ENCODE results near the gene LCN12. TPM values are rescaled to one million over a fixed set of nuclear protein-coding genes. Genes with fewer than 3 reads are reported as not detected.

The LCN12 gene
- polyA plus RNA-seq (ENCODE audit: insufficient read length in 3 of 3) = 10 to 100 TPM; 17.8 to 47.3 (median 24.5) TPM
- long read RNA-seq, donor 1, partial matches to known transcripts = 0 of 1 reads
- long read RNA-seq, donor 1, other reads (novel, unspliced or antisense) = 0 of 1 reads
- long read RNA-seq, donor 2 = 0 reads
- long read RNA-seq, donor 3, partial matches to known transcripts = 0 of 3 reads
- long read RNA-seq, donor 3, other reads (novel, unspliced or antisense) = 0 of 3 reads
- long read RNA-seq, donor 4, partial matches to known transcripts = 0 of 1 reads
- long read RNA-seq, donor 4, other reads (novel, unspliced or antisense) = 0 of 1 reads
- long read RNA-seq, donor 5 = 0 reads
- long read RNA-seq, donor 6, partial matches to known transcripts = 0 of 2 reads
- long read RNA-seq, donor 6, other reads (novel, unspliced or antisense) = 0 of 2 reads
- long read RNA-seq, donor 7, partial matches to known transcripts = 0 of 1 reads
- long read RNA-seq, donor 7, other reads (novel, unspliced or antisense) = 0 of 1 reads
- long read RNA-seq, donor 8, partial matches to known transcripts = 0 of 5 reads
- long read RNA-seq, donor 8, other reads (novel, unspliced or antisense) = 0 of 5 reads
- long read RNA-seq, donor 9 = 0 reads
- long read RNA-seq, donor 10, partial matches to known transcripts = 0 of 2 reads
- long read RNA-seq, donor 10, other reads (novel, unspliced or antisense) = 0 of 2 reads
- long read RNA-seq, donor 11 = 0 reads
- long read RNA-seq, donor 12 = 0 reads
- long read RNA-seq, donor 13 = 0 reads
- long read RNA-seq, donor 14 = 0 reads
- long read RNA-seq, donor 15 = 0 reads
- long read RNA-seq, donor 16, partial matches to known transcripts = 0 of 2 reads
- long read RNA-seq, donor 16, other reads (novel, unspliced or antisense) = 0 of 2 reads

DNA sequence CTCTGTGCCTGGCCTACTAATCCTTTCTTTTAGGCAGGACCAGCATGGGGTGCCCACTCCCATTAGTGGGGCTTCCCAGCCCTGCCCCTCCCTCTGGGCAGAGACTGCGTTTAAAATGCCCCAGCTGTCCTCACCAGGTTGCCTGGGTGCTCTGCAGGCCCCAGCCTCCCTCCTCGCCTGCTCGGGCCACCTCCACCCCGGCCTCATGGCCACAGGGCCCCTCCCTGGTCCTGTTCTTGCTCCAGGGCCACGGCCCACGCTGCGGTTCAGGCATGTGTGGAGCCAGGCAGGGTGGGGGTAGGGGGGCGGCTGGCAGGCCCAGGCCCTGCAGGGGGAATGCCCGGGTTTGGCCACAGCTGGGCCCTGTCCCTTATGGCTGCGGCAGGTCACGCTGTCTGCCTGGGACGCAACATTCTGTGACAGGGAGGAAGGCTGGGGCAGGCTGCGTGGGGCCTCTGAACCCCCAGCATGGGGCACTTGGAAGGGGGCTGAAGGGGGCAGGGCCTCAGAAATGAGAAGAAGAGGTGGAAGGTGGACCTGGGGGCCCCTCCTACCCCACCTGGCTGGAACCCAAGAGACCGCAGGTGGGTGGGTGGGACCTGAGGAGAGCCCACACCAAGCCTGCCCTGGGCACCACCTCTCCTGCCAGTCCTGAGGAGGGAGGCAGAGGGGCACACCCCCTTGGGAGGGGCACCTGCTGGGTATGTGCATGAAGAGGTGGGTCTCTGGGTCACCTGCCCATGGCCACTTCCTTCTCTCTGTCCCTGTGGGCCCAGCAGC is at the start of gene LCN12:
Gene LCN12 (plus strand): TSS at position 733 of the 780 bp plus-strand sequence. CDS start 55 bp downstream, outside the sequence.
- DNase-seq (ENCODE audit: extremely low read depth in 1 of 11, low read depth in 9 of 11, low spot score in 4 of 11) = no peak

- DNase-seq (ENCODE audit: extremely low read depth in 1 of 11, low read depth in 9 of 11, low spot score in 4 of 11) = no peak
Observed at GRCh38 chr9:136903041-136903554, 49.0 kb upstream of the LCN12 start.

- DNase-seq (ENCODE audit: extremely low read depth in 1 of 11, low read depth in 9 of 11, low spot score in 4 of 11) = no peak
Observed at GRCh38 chr9:136906266-136906665, 45.8 kb upstream of the LCN12 start.

DNA sequence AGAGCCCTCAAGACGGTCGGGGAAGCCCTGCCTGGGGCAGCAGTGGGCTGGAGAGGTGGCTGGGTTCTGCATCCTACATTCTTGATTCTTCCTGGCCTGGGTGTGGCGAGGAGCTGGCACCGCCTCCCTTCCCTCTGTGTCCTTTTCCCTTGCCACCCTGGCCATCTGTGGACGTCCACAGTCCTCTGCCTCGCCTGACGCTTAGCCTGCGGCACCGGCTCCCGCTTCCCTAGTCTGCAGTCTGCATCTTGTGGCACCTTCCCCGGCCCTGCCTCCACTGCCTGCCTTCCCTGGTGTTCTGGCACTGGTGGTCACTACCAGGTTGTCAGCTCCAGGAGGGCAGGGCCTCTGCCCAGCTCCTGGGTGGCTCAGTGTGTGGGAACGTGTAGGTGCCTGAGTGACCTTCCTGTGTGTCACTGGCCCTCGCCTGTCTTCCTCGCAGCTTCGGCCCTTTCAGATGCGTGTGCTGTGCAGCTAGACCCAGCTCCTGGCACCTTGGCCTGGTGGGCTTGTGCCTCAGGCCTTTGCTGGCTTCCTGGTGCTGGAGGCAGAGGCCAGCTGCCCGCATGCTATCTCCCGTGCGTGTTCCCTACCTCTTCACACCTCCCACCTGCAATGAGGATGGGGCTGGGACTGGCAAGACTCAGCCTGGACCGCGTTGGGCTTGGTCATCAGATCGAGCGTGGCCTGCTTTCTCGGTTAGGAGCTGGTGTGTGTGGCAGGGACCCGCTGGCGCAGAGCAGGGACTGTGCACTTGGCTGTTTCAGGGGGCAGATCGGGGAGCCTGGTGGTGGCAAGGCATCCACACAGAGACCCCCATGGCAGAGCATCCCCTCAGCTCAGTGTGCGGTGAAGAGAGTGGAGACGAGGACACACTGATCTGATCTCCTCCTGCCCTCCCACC is 44.8 kb upstream of the LCN12 start:
- no peak for DNase-seq (ENCODE audit: extremely low read depth in 1 of 11, low read depth in 9 of 11, low spot score in 4 of 11)

GRCh38 chr9:136910197-136910900 is 41.7 kb upstream of the LCN12 start:
- DNase-seq (ENCODE audit: extremely low read depth in 1 of 11, low read depth in 9 of 11, low spot score in 4 of 11) = no peak

- DNase-seq (ENCODE audit: extremely low read depth in 1 of 11, low read depth in 9 of 11, low spot score in 4 of 11) = no peak
Observed at GRCh38 chr9:136910901-136911245, 41.2 kb upstream of the LCN12 start.

- DNase-seq (ENCODE audit: extremely low read depth in 1 of 11, low read depth in 9 of 11, low spot score in 4 of 11) = no peak
Observed at GRCh38 chr9:136913701-136914438, 38.2 kb upstream of the LCN12 start.

DNA sequence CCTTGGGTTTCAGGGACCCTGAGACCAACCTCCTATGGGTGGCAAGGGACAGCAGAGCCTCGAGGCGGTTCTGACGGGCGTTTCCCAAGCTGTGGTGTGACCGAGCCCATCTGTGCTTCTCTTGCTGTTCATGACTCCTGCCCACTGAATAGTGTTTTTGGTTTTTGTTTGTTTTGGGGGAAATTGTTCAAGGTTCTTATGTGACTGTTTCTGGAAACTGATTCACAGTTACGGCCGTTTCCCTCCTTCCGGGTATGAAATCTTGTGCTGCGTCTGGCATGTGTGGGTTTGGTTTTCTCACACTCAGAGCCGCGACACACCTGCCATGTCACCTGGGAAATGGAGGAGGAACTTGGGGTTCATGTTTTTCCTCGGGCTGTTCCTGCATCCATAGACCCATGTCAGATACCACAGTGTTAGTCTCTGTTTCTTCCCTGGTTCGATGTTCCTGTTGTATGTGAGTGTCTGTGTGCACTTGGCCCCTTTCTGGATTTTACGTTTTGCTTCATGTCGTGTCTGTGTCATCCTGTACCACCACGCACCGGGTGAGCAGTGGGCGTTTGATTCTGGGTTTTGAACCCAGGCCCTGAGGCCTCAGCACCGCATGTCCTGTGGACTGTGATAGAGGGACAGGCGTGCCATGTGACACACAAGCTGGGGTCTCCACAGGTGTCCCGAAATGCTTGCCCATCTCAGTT is 36.3 kb upstream of the LCN12 start:
- no peak for DNase-seq (ENCODE audit: extremely low read depth in 1 of 11, low read depth in 9 of 11, low spot score in 4 of 11)

GRCh38 chr9:136916330-136917184 is 35.5 kb upstream of the LCN12 start:
- DNase-seq (ENCODE audit: extremely low read depth in 1 of 11, low read depth in 9 of 11, low spot score in 4 of 11) = no peak

- DNase-seq (ENCODE audit: extremely low read depth in 1 of 11, low read depth in 9 of 11, low spot score in 4 of 11) = no peak
Observed at GRCh38 chr9:136917902-136918301, 34.2 kb upstream of the LCN12 start.

DNA sequence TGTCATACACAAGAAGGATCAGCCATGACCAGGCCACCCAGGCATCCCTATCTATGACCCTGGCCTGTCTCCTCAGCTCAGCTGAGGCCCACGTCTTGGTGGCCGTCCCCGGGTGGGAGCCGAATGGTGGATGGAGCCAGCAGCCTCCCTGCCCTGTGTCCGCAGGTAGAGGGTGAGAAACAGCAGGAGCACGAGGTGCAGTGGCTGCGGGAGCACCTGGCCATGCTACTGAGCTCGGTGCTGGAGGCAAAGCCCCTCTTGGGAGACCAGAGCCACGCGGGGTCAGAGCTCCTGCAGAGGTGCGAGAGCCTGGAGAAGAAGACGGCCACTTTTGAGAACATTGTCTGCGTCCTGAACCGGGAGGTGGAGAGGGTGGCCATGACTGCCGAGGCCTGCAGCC is 32.0 kb upstream of the LCN12 start:
- DNase-seq (ENCODE audit: extremely low read depth in 1 of 11, low read depth in 9 of 11, low spot score in 4 of 11) = no peak

DNA sequence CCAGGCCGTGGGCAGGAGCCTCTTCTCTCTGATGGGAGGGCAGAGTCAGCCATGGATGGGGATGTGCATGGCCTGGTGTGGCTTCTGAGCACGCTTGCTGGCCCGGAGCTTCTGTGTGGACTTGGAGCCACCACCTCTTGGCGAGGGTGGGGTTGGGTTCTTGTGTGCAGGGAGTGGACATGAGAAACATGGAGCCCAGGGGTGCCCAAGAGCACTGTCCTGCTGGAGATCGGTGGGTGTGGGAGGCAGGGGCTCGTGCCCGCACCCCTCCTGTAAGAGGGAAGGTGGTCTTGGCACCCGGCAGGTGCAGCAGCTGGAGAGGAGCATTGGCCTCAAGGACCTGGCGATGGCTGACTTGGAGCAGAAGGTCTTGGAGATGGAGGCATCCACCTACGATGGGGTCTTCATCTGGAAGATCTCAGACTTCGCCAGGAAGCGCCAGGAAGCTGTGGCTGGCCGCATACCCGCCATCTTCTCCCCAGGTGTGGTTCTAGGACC is 31.3 kb upstream of the LCN12 start:
- no peak for DNase-seq (ENCODE audit: extremely low read depth in 1 of 11, low read depth in 9 of 11, low spot score in 4 of 11)

GRCh38 chr9:136921307-136921706 is 30.8 kb upstream of the LCN12 start:
- DNase-seq (ENCODE audit: extremely low read depth in 1 of 11, low read depth in 9 of 11, low spot score in 4 of 11) = no peak

- DNase-seq (ENCODE audit: extremely low read depth in 1 of 11, low read depth in 9 of 11, low spot score in 4 of 11) = no peak
Observed at GRCh38 chr9:136921718-136922117, 30.4 kb upstream of the LCN12 start.

GRCh38 chr9:136922540-136922939 is 29.5 kb upstream of the LCN12 start:
- DNase-seq (ENCODE audit: extremely low read depth in 1 of 11, low read depth in 9 of 11, low spot score in 4 of 11) = no peak
